ENCODE data around the gene ITFG2.
"Not testable (repeated sequence)": the region's sequence is repeated elsewhere in the genome, so short reads cannot be mapped to it uniquely, and the experiment has no call there.

ITFG2 gene

GRCh38 chr12:2812290-2813213 lies at the start of gene ITFG2:
Gene ITFG2, plus strand, starts transcription at chr12:2812668. Its CDS starts 93 bp downstream, at chr12:2812761.
- no peaks in the 10 kb centered on the region for H3K27me3 ChIP-seq (ENCODE audit: insufficient read depth, low read length)
- peak within 1 kb of the TSS; percentile 93 for H3K4me3 ChIP-seq (ENCODE audit: low read length)
- H3K9ac ChIP-seq (ENCODE audit: low read depth, low read length) = peak within 1 kb of the TSS; percentile 98
- H3K4me1 ChIP-seq (ENCODE audit: insufficient read depth, low read length) = peaks cover 3% of the 10 kb centered on the region; the same call in 1 of the 2 replicates
- peak within 1 kb of the TSS; percentile 86 for H3K27ac ChIP-seq (ENCODE audit: low read length)
- H3K36me3 ChIP-seq (ENCODE audit: insufficient read depth, low read depth, low read length) = peaks cover 9% of the 10 kb centered on the region
- H3K9me3 ChIP-seq (ENCODE audit: insufficient read depth, low read depth, low read length) = no peaks in the 10 kb centered on the region

- no peak overlapping the region for H3K4me3 ChIP-seq (ENCODE audit: low read length)
- H3K9me3 ChIP-seq (ENCODE audit: insufficient read depth, low read depth, low read length) = no peaks in the 10 kb centered on the region
- no peak overlapping the region for H3K27ac ChIP-seq (ENCODE audit: low read length)
- no peaks in the 10 kb centered on the region for H3K36me3 ChIP-seq (ENCODE audit: insufficient read depth, low read depth, low read length)
- no peak overlapping the region for H3K9ac ChIP-seq (ENCODE audit: low read depth, low read length)
- no peaks in the 10 kb centered on the region; the same call in 1 of the 2 replicates for H3K27me3 ChIP-seq (ENCODE audit: insufficient read depth, low read length)
- 0 out of 2 replicates have a peak, but pooled peaks cover 4% of the 10 kb centered on the region for H3K4me1 ChIP-seq (ENCODE audit: insufficient read depth, low read length)
Measured at GRCh38 chr12:2764398-2764797, 48.1 kb upstream of the ITFG2 start.

- H3K27me3 ChIP-seq (ENCODE audit: insufficient read depth, low read length) = no peaks in the 10 kb centered on the region; the same call in 1 of the 2 replicates
- 0 out of 2 replicates have a peak, but pooled peaks cover 4% of the 10 kb centered on the region for H3K4me1 ChIP-seq (ENCODE audit: insufficient read depth, low read length)
- H3K9ac ChIP-seq (ENCODE audit: low read depth, low read length) = no peak overlapping the region
- H3K27ac ChIP-seq (ENCODE audit: low read length) = no peak overlapping the region
- no peaks in the 10 kb centered on the region for H3K36me3 ChIP-seq (ENCODE audit: insufficient read depth, low read depth, low read length)
- no peaks in the 10 kb centered on the region for H3K9me3 ChIP-seq (ENCODE audit: insufficient read depth, low read depth, low read length)
- no peak overlapping the region for H3K4me3 ChIP-seq (ENCODE audit: low read length)
Measured at GRCh38 chr12:2765052-2765451, 47.4 kb upstream of the ITFG2 start.

- Histone ChIP-seq H3K27me3 (ENCODE audit: insufficient read depth, low read length) (no peaks in the 10 kb centered on the region), H3K27ac (ENCODE audit: low read length) (no peak overlapping the region), H3K36me3 (ENCODE audit: insufficient read depth, low read depth, low read length) (no peaks in the 10 kb centered on the region), H3K9me3 (ENCODE audit: insufficient read depth, low read depth, low read length) (no peaks in the 10 kb centered on the region), H3K9ac (ENCODE audit: low read depth, low read length) (no peak overlapping the region), H3K4me3 (ENCODE audit: low read length) (no peak overlapping the region), H3K4me1 (ENCODE audit: insufficient read depth, low read length) (0 out of 2 replicates have a peak, but pooled peaks cover 4% of the 10 kb centered on the region)
Measured at GRCh38 chr12:2765608-2766007, 46.9 kb upstream of the ITFG2 start.

- no peaks in the 10 kb centered on the region for H3K9me3 ChIP-seq (ENCODE audit: insufficient read depth, low read depth, low read length)
- no peak overlapping the region for H3K4me3 ChIP-seq (ENCODE audit: low read length)
- 0 out of 2 replicates have a peak, but pooled peaks cover 4% of the 10 kb centered on the region for H3K4me1 ChIP-seq (ENCODE audit: insufficient read depth, low read length)
- no peaks in the 10 kb centered on the region for H3K36me3 ChIP-seq (ENCODE audit: insufficient read depth, low read depth, low read length)
- no peak overlapping the region for H3K27ac ChIP-seq (ENCODE audit: low read length)
- H3K9ac ChIP-seq (ENCODE audit: low read depth, low read length) = no peak overlapping the region
- no peaks in the 10 kb centered on the region for H3K27me3 ChIP-seq (ENCODE audit: insufficient read depth, low read length)
Measured at GRCh38 chr12:2768224-2768961, 44.1 kb upstream of the ITFG2 start.

- H3K9ac ChIP-seq (ENCODE audit: low read depth, low read length) = no peak overlapping the region
Measured at GRCh38 chr12:2769866-2770533, 42.5 kb upstream of the ITFG2 start.

GRCh38 chr12:2770544-2770943 lies 41.9 kb upstream of the ITFG2 start:
- H3K27me3 ChIP-seq (ENCODE audit: insufficient read depth, low read length); H3K27ac ChIP-seq (ENCODE audit: low read length): not testable (repeated sequence)

More at GRCh38 chr12:2769866-2770533, 42.5 kb upstream of the ITFG2 start:
- Histone ChIP-seq H3K27me3 (ENCODE audit: insufficient read depth, low read length) (no peaks in the 10 kb centered on the region), H3K36me3 (ENCODE audit: insufficient read depth, low read depth, low read length) (no peaks in the 10 kb centered on the region), H3K4me1 (ENCODE audit: insufficient read depth, low read length) (0 out of 2 replicates have a peak, but pooled peaks cover 4% of the 10 kb centered on the region), H3K4me3 (ENCODE audit: low read length) (no peak overlapping the region), H3K9me3 (ENCODE audit: insufficient read depth, low read depth, low read length) (no peaks in the 10 kb centered on the region), H3K27ac (ENCODE audit: low read length) (no peak overlapping the region)

GRCh38 chr12:2772370-2772769 lies 40.1 kb upstream of the ITFG2 start:
- Histone ChIP-seq H3K27me3 (ENCODE audit: insufficient read depth, low read length) (no peaks in the 10 kb centered on the region; the same call in 1 of the 2 replicates), H3K36me3 (ENCODE audit: insufficient read depth, low read depth, low read length) (no peaks in the 10 kb centered on the region), H3K27ac (ENCODE audit: low read length) (no peak overlapping the region), H3K9me3 (ENCODE audit: insufficient read depth, low read depth, low read length) (no peaks in the 10 kb centered on the region), H3K4me3 (ENCODE audit: low read length) (no peak overlapping the region), H3K9ac (ENCODE audit: low read depth, low read length) (no peak overlapping the region), H3K4me1 (ENCODE audit: insufficient read depth, low read length) (no peaks in the 10 kb centered on the region)

More at GRCh38 chr12:2770544-2770943, 41.9 kb upstream of the ITFG2 start:
- H3K9ac ChIP-seq (ENCODE audit: low read depth, low read length); H3K9me3 ChIP-seq (ENCODE audit: insufficient read depth, low read depth, low read length); H3K4me1 ChIP-seq (ENCODE audit: insufficient read depth, low read length); H3K36me3 ChIP-seq (ENCODE audit: insufficient read depth, low read depth, low read length); H3K4me3 ChIP-seq (ENCODE audit: low read length): not testable (repeated sequence)

GRCh38 chr12:2773199-2773875 lies 39.1 kb upstream of the ITFG2 start:
- Histone ChIP-seq H3K27me3 (ENCODE audit: insufficient read depth, low read length) (no peaks in the 10 kb centered on the region; the same call in 1 of the 2 replicates), H3K9ac (ENCODE audit: low read depth, low read length) (no peak overlapping the region), H3K9me3 (ENCODE audit: insufficient read depth, low read depth, low read length) (no peaks in the 10 kb centered on the region), H3K36me3 (ENCODE audit: insufficient read depth, low read depth, low read length) (no peaks in the 10 kb centered on the region), H3K27ac (ENCODE audit: low read length) (no peak overlapping the region), H3K4me3 (ENCODE audit: low read length) (no peak overlapping the region), H3K4me1 (ENCODE audit: insufficient read depth, low read length) (no peaks in the 10 kb centered on the region)

- H3K9ac ChIP-seq (ENCODE audit: low read depth, low read length) = no peak overlapping the region
- H3K9me3 ChIP-seq (ENCODE audit: insufficient read depth, low read depth, low read length) = no peaks in the 10 kb centered on the region
- no peaks in the 10 kb centered on the region; the same call in 1 of the 2 replicates for H3K27me3 ChIP-seq (ENCODE audit: insufficient read depth, low read length)
- no peaks in the 10 kb centered on the region for H3K36me3 ChIP-seq (ENCODE audit: insufficient read depth, low read depth, low read length)
- H3K27ac ChIP-seq (ENCODE audit: low read length) = no peak overlapping the region
- no peak overlapping the region for H3K4me3 ChIP-seq (ENCODE audit: low read length)
- H3K4me1 ChIP-seq (ENCODE audit: insufficient read depth, low read length) = peaks cover 11% of the 10 kb centered on the region; the same call in 1 of the 2 replicates
Measured at GRCh38 chr12:2775431-2775830, 37.0 kb upstream of the ITFG2 start.
